Measurements from ENCODE around the gene SCARB1. TPM values are rescaled to one million over a fixed set of nuclear protein-coding genes. Genes with fewer than 3 reads are reported as not detected.

SCARB1 gene
- total RNA-seq, 2 donors from 2014 or later = 44.9 to 83.1 TPM

DNA sequence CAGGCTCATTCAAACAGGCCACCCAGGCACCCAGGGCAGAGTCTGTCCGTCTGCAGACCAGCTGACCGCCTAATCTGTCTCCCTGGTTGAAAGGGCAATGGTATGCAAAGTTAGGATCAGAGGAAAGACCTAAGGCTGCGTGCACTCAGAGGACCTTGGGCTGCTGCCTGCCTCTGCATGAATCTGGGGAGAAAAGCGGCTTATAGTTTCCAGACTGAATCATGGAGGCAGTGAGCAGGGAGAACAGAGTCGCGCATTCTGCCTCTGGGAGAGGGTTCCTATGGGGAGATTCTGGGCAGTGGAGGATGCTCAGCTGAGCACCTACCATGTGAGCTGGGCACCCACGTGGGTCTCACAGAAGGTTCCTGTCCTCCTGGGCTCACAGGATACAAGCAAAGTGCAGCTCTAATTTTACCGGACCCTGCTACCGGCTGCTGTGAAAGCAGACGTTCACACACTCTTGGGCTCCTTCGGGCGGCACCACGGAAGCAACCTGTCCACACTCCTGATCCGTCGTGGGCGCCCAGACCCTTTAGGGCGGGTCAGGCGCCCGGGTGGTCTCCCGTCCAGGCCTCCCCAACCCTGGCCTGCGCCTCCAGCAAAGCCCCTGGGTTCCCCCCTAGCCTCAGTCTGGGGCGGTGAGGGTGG lies 772 bp downstream of the SCARB1 start:
- Histone ChIP-seq H3K36me3 (no peaks in the 10 kb centered on the region), H3K4me3 (peak overlapping the region; percentile 78), H3K9me3 (no peaks in the 10 kb centered on the region), H3K27ac (peak overlapping the region; percentile 44), H3K4me1 (peaks cover 8% of the 10 kb centered on the region), H3K27me3 (no peaks in the 10 kb centered on the region), H3K9ac (ENCODE audit: low read depth in 2 of 2, low read length in 2 of 2) (peak overlapping the region; percentile 63 to 76)
- intact Hi-C loops (cut with DNase I) = no loop called here
- TF ChIP-seq CTCF (IDR thresholded peaks at IDR 0.05) = no peak
- DNase-seq = peak; percentile 45

GRCh38 chr12:124861898-124862676 lies 1.6 kb downstream of the SCARB1 start:
- DNase-seq = no peak
- no peak overlapping the region for H3K9ac ChIP-seq (ENCODE audit: low read depth in 2 of 2, low read length in 2 of 2)
- intact Hi-C loops (cut with DNase I) = no loop called here
- TF ChIP-seq CTCF (IDR thresholded peaks at IDR 0.05) = no peak
- no peaks in the 10 kb centered on the region for H3K9me3 ChIP-seq
- H3K36me3 ChIP-seq = no peaks in the 10 kb centered on the region
- H3K4me3 ChIP-seq = peak overlapping the region; percentile 78
- no peaks in the 10 kb centered on the region for H3K27me3 ChIP-seq
- peaks cover 8% of the 10 kb centered on the region for H3K4me1 ChIP-seq
- no peak overlapping the region for H3K27ac ChIP-seq

GRCh38 chr12:124861492-124861891 lies 2.2 kb downstream of the SCARB1 start:
- Histone ChIP-seq H3K4me3 (no peak overlapping the region), H3K9me3 (no peaks in the 10 kb centered on the region), H3K4me1 (peaks cover 8% of the 10 kb centered on the region), H3K27ac (no peak overlapping the region), H3K9ac (ENCODE audit: low read depth in 2 of 2, low read length in 2 of 2) (no peak overlapping the region), H3K36me3 (no peaks in the 10 kb centered on the region), H3K27me3 (no peaks in the 10 kb centered on the region)
- peak; percentile 66 for DNase-seq
- intact Hi-C loops (cut with DNase I) = no loop called here
- no peak for TF ChIP-seq CTCF (IDR thresholded peaks at IDR 0.05)

DNA sequence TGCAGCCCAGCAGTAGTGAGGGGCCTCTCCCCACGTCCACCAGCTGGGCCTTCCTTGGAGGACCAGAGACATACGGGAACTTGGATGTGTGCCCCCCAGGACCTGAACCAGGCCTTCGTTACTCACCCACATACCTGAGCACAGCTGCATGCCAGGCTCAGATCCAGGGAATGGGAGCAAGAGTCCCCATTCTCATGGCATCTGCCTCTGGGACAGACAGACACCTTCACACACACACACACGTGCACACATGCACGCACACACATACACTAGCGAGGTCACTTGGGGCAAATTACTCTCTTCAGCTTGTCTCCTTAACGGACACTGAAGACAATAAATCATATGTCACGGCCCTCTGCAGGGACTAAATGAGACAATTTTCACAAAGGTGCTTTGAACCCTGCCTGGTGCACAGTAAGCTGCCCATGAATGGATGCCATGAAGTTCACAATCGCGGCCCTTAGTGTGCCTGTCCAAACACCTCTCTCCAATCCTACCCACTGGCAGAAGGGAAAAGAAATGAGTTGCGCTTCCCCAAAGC lies 5.7 kb downstream of the SCARB1 start:
- H3K4me1 ChIP-seq = peaks cover 7% of the 10 kb centered on the region

GRCh38 chr12:124856842-124857178 lies 6.9 kb downstream of the SCARB1 start:
- no peak for TF ChIP-seq CTCF (IDR thresholded peaks at IDR 0.05)
- H3K27me3 ChIP-seq = no peaks in the 10 kb centered on the region
- no peaks in the 10 kb centered on the region for H3K9me3 ChIP-seq
- H3K9ac ChIP-seq (ENCODE audit: low read depth in 2 of 2, low read length in 2 of 2) = no peak overlapping the region
- no peak overlapping the region for H3K27ac ChIP-seq
- intact Hi-C loops (cut with DNase I) = no loop called here
- DNase-seq = no peak
- H3K4me3 ChIP-seq = no peak overlapping the region
- H3K4me1 ChIP-seq = no peaks in the 10 kb centered on the region
- no peaks in the 10 kb centered on the region for H3K36me3 ChIP-seq

More for the DNA sequence above, 5.7 kb downstream of the SCARB1 start:
- intact Hi-C loops (cut with DNase I) = no loop called here
- Histone ChIP-seq H3K4me3 (no peak overlapping the region), H3K9ac (ENCODE audit: low read depth in 2 of 2, low read length in 2 of 2) (no peak overlapping the region), H3K27me3 (no peaks in the 10 kb centered on the region), H3K9me3 (no peaks in the 10 kb centered on the region), H3K27ac (no peak overlapping the region), H3K36me3 (no peaks in the 10 kb centered on the region)
- no peak for DNase-seq
- no peak for TF ChIP-seq CTCF (IDR thresholded peaks at IDR 0.05)
